OCI-LY3 (cell line): ENCODE results near the gene CNTN5.

Source experiments
- H2AFZ ChIP-seq: fragments of 200-600, 300-600 bp; shearing (Covaris generic); 2 replicates; pipeline ENCODE4 v1.6.0; 2014; ENCODE audit warnings: antibody characterized with exemption, low read depth, low read length
- H3K27ac ChIP-seq: fragments of 200-600, 300-600 bp; sonication (generic); 2 replicates; pipeline ENCODE4 v1.5.1; 2014; ENCODE audit warnings: mild to moderate bottlenecking, low read length, moderate library complexity, mixed read lengths
- H3K27me3 ChIP-seq: fragments of 200-600, 300-600 bp; sonication (generic); 2 replicates; pipeline ENCODE4 v1.6.1; 2014; ENCODE audit warnings: low read depth, low read length, mixed read lengths
- H3K36me3 ChIP-seq: fragments of 200-600, 300-600 bp; sonication (generic); replicated peaks from 2 replicates; pipeline ENCODE3; 2014; ENCODE audit warnings: low read depth, low read length, mixed read lengths
- H3K4me1 ChIP-seq: fragments of 300-600, 200-600 bp; sonication (generic); 2 replicates; pipeline ENCODE4 v1.6.1; 2014; ENCODE audit warnings: low read length, mixed read lengths
- H3K4me2 ChIP-seq: fragments of 200-600, 300-600 bp; sonication (generic); 2 replicates; pipeline ENCODE4 v1.6.1; 2014; ENCODE audit warnings: low read length, mixed read lengths
- H3K4me3 ChIP-seq: fragments of 300-600, 200-600 bp; sonication (generic); 2 replicates; pipeline ENCODE4 v1.5.1; 2014; ENCODE audit warnings: antibody characterized with exemption, mild to moderate bottlenecking, low read length, moderate library complexity
- H3K79me2 ChIP-seq: fragments of 300-600, 200-600 bp; shearing (Covaris generic); 2 replicates; pipeline ENCODE4 v1.6.1; 2014; ENCODE audit warnings: mild to moderate bottlenecking, low read length, mixed read lengths
- H3K9ac ChIP-seq: fragments of 300-600, 200-600 bp; shearing (Covaris generic); 2 replicates; pipeline ENCODE4 v1.6.0; 2014; ENCODE audit warnings: mild to moderate bottlenecking, low read length, moderate library complexity
- H3K9me3 ChIP-seq: fragments of 200-600, 300-600 bp; shearing (Covaris generic); 2 replicates; pipeline ENCODE4 v1.6.1; 2014; ENCODE audit warnings: low read length, mixed read lengths; ENCODE audit not compliant: insufficient read depth
- H4K20me1 ChIP-seq: fragments of 200-600, 300-600 bp; sonication (generic); 2 replicates; pipeline ENCODE4 v1.6.1; 2016; ENCODE audit warnings: low read length, mixed read lengths; ENCODE audit not compliant: insufficient read depth
- CTCF ChIP-seq: fragments of 200-600, 300-600 bp; sonication (generic); IDR thresholded peaks from 2 replicates; pipeline ENCODE4 v1.5.1; 2014; ENCODE audit warnings: antibody characterized with exemption, low read length, low read depth
- EZH2phosphoT487 ChIP-seq: fragments of 200-600 bp; shearing (Covaris generic); IDR thresholded peaks from 2 replicates; pipeline ENCODE4 v1.6.1; 2018; ENCODE audit warnings: antibody characterized with exemption, mixed run types, low read depth

The CNTN5 gene

GRCh38 chr11:99716302-99716701, 695.6 kb downstream of the CNTN5 start:
- Histone ChIP-seq H4K20me1 (no peaks in the 10 kb centered on the region), H2AFZ (no peak overlapping the region), H3K36me3 (no peaks in the 10 kb centered on the region), H3K79me2 (no peaks in the 10 kb centered on the region), H3K4me3 (no peak overlapping the region), H3K9me3 (no peaks in the 10 kb centered on the region), H3K4me2 (no peak overlapping the region), H3K4me1 (no peaks in the 10 kb centered on the region), H3K9ac (no peak overlapping the region), H3K27ac (no peak overlapping the region), H3K27me3 (no peaks in the 10 kb centered on the region)
- TF ChIP-seq CTCF (no peak), EZH2phosphoT487 (no peak)

- H3K36me3 ChIP-seq: no peaks in the 10 kb centered on the region
- H3K4me2 ChIP-seq: no peak overlapping the region
- H3K9ac ChIP-seq: no peak overlapping the region
- no peak overlapping the region for H2AFZ ChIP-seq
- H3K27ac ChIP-seq: no peak overlapping the region
- no peak overlapping the region for H3K4me3 ChIP-seq
- no peak for TF ChIP-seq CTCF
- TF ChIP-seq EZH2phosphoT487: no peak
- no peaks in the 10 kb centered on the region for H3K4me1 ChIP-seq
- no peaks in the 10 kb centered on the region for H4K20me1 ChIP-seq
- H3K27me3 ChIP-seq: no peaks in the 10 kb centered on the region
- no peaks in the 10 kb centered on the region for H3K79me2 ChIP-seq
- H3K9me3 ChIP-seq: no peaks in the 10 kb centered on the region
Observed at GRCh38 chr11:99718291-99718690, 697.5 kb downstream of the CNTN5 start.

- no peaks in the 10 kb centered on the region for H3K4me1 ChIP-seq
- H2AFZ ChIP-seq: no peak overlapping the region
- 0 out of 2 replicates have a peak overlapping the region, but pooled peaks have one; percentile 6 for H3K4me2 ChIP-seq
- H3K36me3 ChIP-seq: no peaks in the 10 kb centered on the region
- no peak overlapping the region for H3K4me3 ChIP-seq
- no peaks in the 10 kb centered on the region for H3K27me3 ChIP-seq
- TF ChIP-seq CTCF (peak; percentile 64), EZH2phosphoT487 (no peak)
- H4K20me1 ChIP-seq: no peaks in the 10 kb centered on the region
- no peak overlapping the region for H3K9ac ChIP-seq
- H3K9me3 ChIP-seq: no peaks in the 10 kb centered on the region
- H3K27ac ChIP-seq: no peak overlapping the region
- H3K79me2 ChIP-seq: no peaks in the 10 kb centered on the region
Observed at GRCh38 chr11:99739464-99740089, 718.8 kb downstream of the CNTN5 start.

GRCh38 chr11:99742501-99742900, 721.8 kb downstream of the CNTN5 start:
- Histone ChIP-seq H4K20me1 (no peaks in the 10 kb centered on the region), H3K4me3 (no peak overlapping the region), H3K27ac (no peak overlapping the region), H3K27me3 (no peaks in the 10 kb centered on the region), H3K4me1 (no peaks in the 10 kb centered on the region), H3K9me3 (no peaks in the 10 kb centered on the region), H3K4me2 (no peak overlapping the region), H3K9ac (no peak overlapping the region), H3K79me2 (no peaks in the 10 kb centered on the region), H3K36me3 (no peaks in the 10 kb centered on the region), H2AFZ (no peak overlapping the region)
- TF ChIP-seq EZH2phosphoT487 (no peak), CTCF (no peak)
